Loucy (cell line): ENCODE measurements around the gene CTNNA2.

ENCODE experiments used
- EZH2phosphoT487 ChIP-seq: fragments of 200-600 bp; IDR thresholded peaks from 2 replicates; pipeline ENCODE4 v1.6.1; 2018; ENCODE audit warnings: antibody characterized with exemption, mild to moderate bottlenecking, moderate library complexity, borderline replicate concordance
- TF ChIP-seq, protein P1 (sequence below): fragments of 200-600 bp; sonication (generic); conservative IDR thresholded peaks from 2 replicates; pipeline ENCODE4 v1.5.1; 2014; ENCODE audit warnings: mild to moderate bottlenecking, antibody characterized with exemption, low read length

DNA sequence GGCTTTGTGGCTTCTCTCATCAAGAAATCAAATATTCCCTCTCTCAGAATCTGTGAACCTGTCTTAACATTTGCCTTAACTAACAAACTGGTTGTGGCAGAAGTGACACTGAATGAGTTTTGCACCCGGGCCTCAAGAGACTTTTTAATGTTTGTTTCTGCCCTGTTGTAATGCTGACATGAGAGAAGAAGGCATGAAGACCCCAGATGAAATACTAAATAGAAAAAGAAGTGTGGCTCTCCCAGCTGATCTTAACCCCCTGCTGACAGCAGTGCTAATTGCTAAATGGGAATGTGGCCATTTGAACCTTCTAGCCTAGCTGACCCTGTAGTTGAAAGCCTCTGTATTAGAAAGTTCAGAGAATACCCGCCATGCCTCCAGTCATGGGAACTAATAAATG, 261.2 kb downstream of the CTNNA2 start:
- no peak for TF ChIP-seq EZH2phosphoT487
- TF ChIP-seq, protein P1, sequence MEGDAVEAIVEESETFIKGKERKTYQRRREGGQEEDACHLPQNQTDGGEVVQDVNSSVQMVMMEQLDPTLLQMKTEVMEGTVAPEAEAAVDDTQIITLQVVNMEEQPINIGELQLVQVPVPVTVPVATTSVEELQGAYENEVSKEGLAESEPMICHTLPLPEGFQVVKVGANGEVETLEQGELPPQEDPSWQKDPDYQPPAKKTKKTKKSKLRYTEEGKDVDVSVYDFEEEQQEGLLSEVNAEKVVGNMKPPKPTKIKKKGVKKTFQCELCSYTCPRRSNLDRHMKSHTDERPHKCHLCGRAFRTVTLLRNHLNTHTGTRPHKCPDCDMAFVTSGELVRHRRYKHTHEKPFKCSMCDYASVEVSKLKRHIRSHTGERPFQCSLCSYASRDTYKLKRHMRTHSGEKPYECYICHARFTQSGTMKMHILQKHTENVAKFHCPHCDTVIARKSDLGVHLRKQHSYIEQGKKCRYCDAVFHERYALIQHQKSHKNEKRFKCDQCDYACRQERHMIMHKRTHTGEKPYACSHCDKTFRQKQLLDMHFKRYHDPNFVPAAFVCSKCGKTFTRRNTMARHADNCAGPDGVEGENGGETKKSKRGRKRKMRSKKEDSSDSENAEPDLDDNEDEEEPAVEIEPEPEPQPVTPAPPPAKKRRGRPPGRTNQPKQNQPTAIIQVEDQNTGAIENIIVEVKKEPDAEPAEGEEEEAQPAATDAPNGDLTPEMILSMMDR = no peak
